Activated B cell treated with CpG ODN at 0.5 μM for 24 hours (primary cell): Measurements from ENCODE around the gene CD300E. TPM values are rescaled to one million over a fixed set of nuclear protein-coding genes. Genes with fewer than 3 reads are reported as not detected.

Experiments used
- ATAC-seq: fragments of 200-7000 bp; cut with Tn5 transposase; one replicate; pipeline ENCODE4 v1.10.0; 2021; ENCODE audit warnings: low read depth, mild to moderate bottlenecking, moderate library complexity
- CTCF ChIA-PET: fragments of 350-600 bp; sonication (Branson Sonifier 250); formaldehyde crosslinking; loops from one replicate; lab custom pipeline; 2021; ENCODE audit warnings: antibody characterized with exemption; lab: Charles Lee
- POLR2A ChIA-PET: fragments of 350-600 bp; sonication (Branson Sonifier 250); formaldehyde crosslinking; loops from one replicate; lab custom pipeline; 2021; ENCODE audit warnings: antibody characterized with exemption; lab: Charles Lee
- DNase-seq: peaks from one replicate; pipeline ENCODE4 v3.0.0; 2022
- H3K27ac Mint-ChIP-seq: one replicate; pipeline ENCODE4 v1.8.0; 2020; ENCODE audit warnings: mixed read lengths
- H3K27me3 Mint-ChIP-seq: one replicate; pipeline ENCODE4 v1.8.0; 2021; ENCODE audit warnings: mixed read lengths
- H3K36me3 Mint-ChIP-seq: one replicate; pipeline ENCODE4 v1.8.0; 2021; ENCODE audit warnings: low read depth, mixed read lengths
- H3K4me1 Mint-ChIP-seq: one replicate; pipeline ENCODE4 v1.8.0; 2021; ENCODE audit warnings: mixed read lengths
- H3K4me3 Mint-ChIP-seq: one replicate; pipeline ENCODE4 v1.8.0; 2020; ENCODE audit warnings: mild to moderate bottlenecking, mixed read lengths
- H3K9me3 Mint-ChIP-seq: one replicate; pipeline ENCODE4 v1.8.0; 2020; ENCODE audit warnings: mixed read lengths
- CTCF ChIP-seq: fragments of 200-600 bp; IDR thresholded peaks from one replicate; pipeline ENCODE4 v1.8.0; 2022; ENCODE audit warnings: antibody characterized with exemption, mild to moderate bottlenecking
- intact Hi-C: fragments of 100-400 bp; cut with micrococcal nuclease; formaldehyde crosslinking; loops from one replicate; pipeline ENCODE4 v1.15.1; 2024
- total RNA-seq: library from RNA; stranded (reverse); gene quantifications from 2 replicates; pipeline ENCODE4 v1.2.3, GENCODE V29; 2022

CD300E gene
- total RNA-seq, 1 donor from 2014 or later: 0.09 TPM

GRCh38 chr17:74642556-74642955 lies 19.0 kb upstream of the CD300E start:
- H3K9me3 Mint-ChIP-seq: no peaks in the 10 kb centered on the region
- no peak for TF ChIP-seq CTCF
- peak overlapping the region; percentile 87 for H3K27ac Mint-ChIP-seq
- intact Hi-C loops: no loop called here
- peaks cover 10% of the 10 kb centered on the region for H3K27me3 Mint-ChIP-seq
- H3K36me3 Mint-ChIP-seq: no peaks in the 10 kb centered on the region
- ChIA-PET POLR2A (no interaction called here), CTCF (interaction anchor here (1.8 kb wide), 1 partner anchor 15 kb away, joined by 4 read pairs; no protein-coding TSS in a partner anchor)
- ATAC-seq: no peak
- DNase-seq: no peak
- H3K4me1 Mint-ChIP-seq: peaks cover 83% of the 10 kb centered on the region
- no peak overlapping the region for H3K4me3 Mint-ChIP-seq

DNA sequence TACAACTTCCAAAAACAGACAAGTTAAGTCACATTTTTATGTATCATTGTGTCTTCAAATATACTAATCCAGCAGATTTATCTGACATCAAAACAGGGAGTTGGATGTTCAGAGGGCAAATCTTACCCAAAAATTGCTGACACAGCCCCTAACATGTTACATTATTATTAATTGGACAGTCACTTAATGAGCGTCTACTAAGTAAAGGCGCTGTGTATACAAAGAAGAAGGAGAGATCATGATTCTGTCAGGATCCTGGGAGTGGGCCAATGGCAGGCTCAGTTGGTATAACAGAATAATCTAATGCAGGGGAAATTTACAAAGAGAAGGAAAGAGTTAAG lies 18.4 kb upstream of the CD300E start:
- ATAC-seq (no peak), DNase-seq (no peak)
- Mint-ChIP-seq H3K9me3 (no peaks in the 10 kb centered on the region), H3K4me3 (peak overlapping the region; percentile 72), H3K27me3 (peaks cover 8% of the 10 kb centered on the region), H3K4me1 (peaks cover 88% of the 10 kb centered on the region), H3K27ac (peak overlapping the region; percentile 87), H3K36me3 (no peaks in the 10 kb centered on the region)
- ChIA-PET CTCF (interaction anchor here (1.8 kb wide), 1 partner anchor 15 kb away, joined by 4 read pairs; no protein-coding TSS in a partner anchor), POLR2A (interaction anchor here (0.6 to 2.8 kb wide), 7 partner anchors 10 to 231 kb away, joined by 3 to 21 read pairs (median 4); partner anchors contain the start of genes FDXR and RAB37)
- TF ChIP-seq CTCF: no peak
- intact Hi-C loops: loop anchor here (1.0 to 2.0 kb wide), 2 partner anchors 15 to 37 kb away; no protein-coding TSS in a partner anchor

GRCh38 chr17:74641224-74641957 lies 17.9 kb upstream of the CD300E start:
- Mint-ChIP-seq H3K4me3 (peak overlapping the region; percentile 72), H3K9me3 (no peaks in the 10 kb centered on the region), H3K27me3 (peaks cover 7% of the 10 kb centered on the region), H3K27ac (peak overlapping the region; percentile 87), H3K4me1 (peaks cover 90% of the 10 kb centered on the region), H3K36me3 (no peaks in the 10 kb centered on the region)
- no peak for TF ChIP-seq CTCF
- ATAC-seq (peak; percentile 34), DNase-seq (no peak)
- intact Hi-C loops: loop anchor here (1.0 to 2.0 kb wide), 2 partner anchors 16 to 37 kb away; no protein-coding TSS in a partner anchor
- ChIA-PET CTCF (interaction anchor here (1.8 kb wide), 1 partner anchor 16 kb away, joined by 4 read pairs; no protein-coding TSS in a partner anchor), POLR2A (interaction anchor here (0.6 to 2.8 kb wide), 9 partner anchors 9 to 232 kb away, joined by 3 to 21 read pairs (median 4); partner anchors contain the start of genes FDXR and RAB37)

GRCh38 chr17:74639704-74640151 lies 16.2 kb upstream of the CD300E start:
- Mint-ChIP-seq H3K27ac (peak overlapping the region; percentile 78), H3K27me3 (peaks cover 4% of the 10 kb centered on the region), H3K4me3 (peak overlapping the region; percentile 42), H3K36me3 (no peaks in the 10 kb centered on the region), H3K9me3 (no peaks in the 10 kb centered on the region), H3K4me1 (peaks cover 85% of the 10 kb centered on the region)
- DNase-seq (peak; percentile 37), ATAC-seq (peak; percentile 69)
- POLR2A ChIA-PET: interaction anchor here (0.6 to 2.8 kb wide), 6 partner anchors 8 to 98 kb away, joined by 5 to 21 read pairs (median 7); no protein-coding TSS in a partner anchor
- TF ChIP-seq CTCF: no peak
- intact Hi-C loops: loop anchor here (1.0 to 2.0 kb wide), 2 partner anchors 8 to 35 kb away; no protein-coding TSS in a partner anchor
- CTCF ChIA-PET: interaction anchor here (0.8 kb wide), 1 partner anchor 18 kb away, joined by 3 read pairs; no protein-coding TSS in a partner anchor

DNA sequence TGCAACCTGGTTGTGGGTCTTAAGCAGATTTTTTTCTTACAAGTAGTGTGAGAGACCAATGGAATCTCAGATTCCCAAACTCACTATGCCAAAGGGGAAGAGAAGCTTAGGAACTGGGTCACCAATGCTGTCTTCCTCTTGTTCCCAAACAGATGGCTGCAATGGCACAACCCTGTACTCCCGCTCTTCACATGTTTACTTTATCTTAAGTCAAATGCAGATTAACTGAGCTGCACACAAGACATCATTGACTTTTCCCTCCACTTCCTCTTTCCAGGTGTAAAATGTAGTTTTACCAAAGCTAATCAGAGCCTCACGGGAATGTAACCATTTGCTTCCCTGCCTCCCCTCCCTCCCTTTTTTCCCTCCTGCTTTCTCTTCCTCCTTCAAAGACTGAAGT lies 14.4 kb upstream of the CD300E start:
- no peak for DNase-seq
- ATAC-seq: no peak
- intact Hi-C loops: no loop called here
- H3K27me3 Mint-ChIP-seq: peaks cover 3% of the 10 kb centered on the region
- H3K36me3 Mint-ChIP-seq: no peaks in the 10 kb centered on the region
- H3K27ac Mint-ChIP-seq: no peak overlapping the region
- H3K4me1 Mint-ChIP-seq: peaks cover 85% of the 10 kb centered on the region
- H3K4me3 Mint-ChIP-seq: no peak overlapping the region
- TF ChIP-seq CTCF: no peak
- no peaks in the 10 kb centered on the region for H3K9me3 Mint-ChIP-seq
- ChIA-PET CTCF (interaction anchor here (1.2 kb wide), 1 partner anchor 133 kb away, joined by 3 read pairs; no protein-coding TSS in a partner anchor), POLR2A (interaction anchor here (0.7 kb wide), 2 partner anchors 10 to 40 kb away, joined by 3 read pairs; no protein-coding TSS in a partner anchor)
